Measurements from ENCODE around the gene TTC4. TPM values are rescaled to one million over a fixed set of nuclear protein-coding genes. Genes with fewer than 3 reads are reported as not detected.

The TTC4 gene
- polyA plus RNA-seq, 1 of the 3 experiments (the other 2 are of a cell fraction) = 17.9 TPM

- Histone ChIP-seq H3K9me2 (no peaks in the 10 kb centered on the region), H3K4me3 (ENCODE audit: low read depth in 2 of 2, low read length in 1 of 2) (no peak overlapping the region), H3K27ac (ENCODE audit: low read depth in 2 of 2, low read length in 1 of 2) (no peak overlapping the region), H3K9ac (no peak overlapping the region), H3K79me2 (ENCODE audit: insufficient read depth) (peaks cover 8% of the 10 kb centered on the region), H2AFZ (ENCODE audit: low read depth) (no peak overlapping the region), H3K36me3 (replicated peaks in 1 of 2; ENCODE audit: control insufficient read depth in 1 of 2, insufficient read depth in 2 of 2, low read length in 1 of 2) (no peaks in the 10 kb centered on the region), H4K20me1 (ENCODE audit: insufficient read depth) (no peaks in the 10 kb centered on the region), H3K4me2 (no peak overlapping the region), H3K9me3 (no peaks in the 10 kb centered on the region), H3F3A (replicated peaks; ENCODE audit: insufficient read depth) (no peaks in the 10 kb centered on the region), H3K4me1 (ENCODE audit: control insufficient read depth in 1 of 2, insufficient read depth in 2 of 2, low read depth in 1 of 2, low read length in 1 of 2) (peaks cover 0 to 5% of the 10 kb centered on the region in 2 experiments; a peak in 2 of 4 replicates), H3K27me3 (ENCODE audit: insufficient read depth) (no peaks in the 10 kb centered on the region)
- DNase-seq = no peak
- 85% methylated on average over 10 of the region's 10 CpGs for WGBS (ENCODE audit: low lambda C conversion rate)
- ChIA-PET CTCF (no interaction called here), POLR2A (no interaction called here)
- TF ChIP-seq NRF1 (IDR thresholded peaks at IDR 0.05; ENCODE audit: low read depth, low read length) (no peak), MEF2A (IDR thresholded peaks at IDR 0.05; ENCODE audit: borderline replicate concordance, low read depth) (no peak), GABPA (IDR thresholded peaks at IDR 0.05; ENCODE audit: low read depth) (no peak)
Observed at GRCh38 chr1:54711536-54711935, 4.1 kb upstream of the TTC4 start.

DNA sequence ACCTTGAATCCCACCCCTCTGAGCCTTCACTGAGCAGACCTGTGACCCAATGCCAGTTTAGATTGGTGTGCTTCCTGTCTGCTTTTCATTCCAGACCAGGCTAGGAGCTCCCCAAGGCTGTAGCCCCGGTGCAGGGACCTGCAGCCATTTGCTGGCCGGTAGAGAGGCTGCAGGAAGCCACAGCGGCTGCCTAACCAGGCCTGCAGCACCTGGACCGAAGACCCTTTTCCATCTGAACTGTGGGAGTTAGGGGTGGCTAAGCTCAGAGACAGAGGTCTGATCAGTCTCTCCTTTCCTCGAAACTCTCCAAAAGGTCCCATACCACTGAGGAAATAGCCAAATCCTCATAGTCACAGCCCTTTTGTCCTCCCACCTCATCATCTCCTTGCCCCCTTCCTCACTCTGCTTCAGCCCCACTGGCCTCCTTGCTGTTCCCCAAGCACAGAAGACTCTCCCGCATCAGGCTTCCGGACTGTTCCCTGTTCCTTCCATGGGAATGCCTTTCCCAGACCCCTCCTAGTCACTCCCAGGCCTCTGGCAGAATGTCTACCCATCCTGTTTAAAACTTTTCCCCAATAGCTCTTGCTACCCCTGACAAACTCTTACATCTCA, 674 bp upstream of the TTC4 start:
- Histone ChIP-seq H3K79me2 (ENCODE audit: insufficient read depth) (peaks cover 41% of the 10 kb centered on the region), H3F3A (replicated peaks; ENCODE audit: insufficient read depth) (no peaks in the 10 kb centered on the region), H3K9me2 (no peaks in the 10 kb centered on the region), H3K9me3 (no peaks in the 10 kb centered on the region), H3K4me2 (peak overlapping the region; percentile 64; the same call in 1 of the 2 replicates), H3K9ac (peak overlapping the region; percentile 82; the same call in 1 of the 2 replicates), H3K27me3 (ENCODE audit: insufficient read depth) (no peaks in the 10 kb centered on the region), H4K20me1 (ENCODE audit: insufficient read depth) (no peaks in the 10 kb centered on the region), H3K36me3 (replicated peaks in 1 of 2; ENCODE audit: control insufficient read depth in 1 of 2, insufficient read depth in 2 of 2, low read length in 1 of 2) (peaks cover 16 to 24% of the 10 kb centered on the region in 2 experiments), H3K4me1 (ENCODE audit: control insufficient read depth in 1 of 2, insufficient read depth in 2 of 2, low read depth in 1 of 2, low read length in 1 of 2) (peaks cover 0 to 8% of the 10 kb centered on the region in 2 experiments; a peak in 2 of 4 replicates), H2AFZ (ENCODE audit: low read depth) (peak overlapping the region; percentile 96), H3K4me3 (ENCODE audit: low read depth in 2 of 2, low read length in 1 of 2) (peak overlapping the region; percentile 71 to 94; a peak in 3 of 4 replicates), H3K27ac (ENCODE audit: low read depth in 2 of 2, low read length in 1 of 2) (peak overlapping the region; percentile 40 to 79; a peak in 2 of 4 replicates)
- TF ChIP-seq YY1 (IDR thresholded peaks at IDR 0.05; ENCODE audit: low read depth) = no peak
- no peak for TF ChIP-seq FOXM1 (IDR thresholded peaks at IDR 0.05; ENCODE audit: low read depth)
- no peak for TF ChIP-seq EZH2phosphoT487 (IDR thresholded peaks at IDR 0.05; ENCODE audit: borderline replicate concordance, low read depth)
- TF ChIP-seq EP300 (IDR thresholded peaks at IDR 0.05; ENCODE audit: borderline replicate concordance in 1 of 2, low read depth in 1 of 2, low read length in 1 of 2) = no peak
- TF ChIP-seq USF2 (IDR thresholded peaks at IDR 0.05; ENCODE audit: borderline replicate concordance, low read depth, low read length) = no peak
- TF ChIP-seq REST (IDR thresholded peaks at IDR 0.05; ENCODE audit: low read depth, low read length) = no peak
- TF ChIP-seq TCF12 (IDR thresholded peaks at IDR 0.05) = no peak
- TF ChIP-seq RCOR1 (IDR thresholded peaks at IDR 0.05; ENCODE audit: low read length) = no peak
- 96% methylated on average over 7 of the region's 7 CpGs for WGBS (ENCODE audit: low lambda C conversion rate)
- ChIA-PET CTCF (interaction anchor here (1.0 to 1.9 kb wide), 4 partner anchors 10 to 226 kb away, joined by 4 to 7 read pairs (median 6); partner anchors contain the start of gene ACOT11), POLR2A (interaction anchor here (1.0 to 1.6 kb wide), 2 partner anchors 18 to 216 kb away, joined by 3 to 5 read pairs; no protein-coding TSS in a partner anchor)
- no peak for DNase-seq
